Kidney (tissue), 14 donors: ENCODE data around the gene PEAK1. TPM values are rescaled to one million over a fixed set of nuclear protein-coding genes. Genes with fewer than 3 reads are reported as not detected.
A peak's percentile ranks its signal among the peaks of the same experiment; 100 is the strongest.

Experiments used
- DNase-seq, 5 donors: peaks; one replicate each; pipeline ENCODE4 v3.0.0-alpha.2; 2013 to 2020
- FAIRE-seq: peaks from 2 replicates; lab custom pipeline; 2012; peaks lifted over from hg19 to GRCh38; lab: Jason Lieb, UNC
- H3K27ac ChIP-seq, 2 donors: one replicate each; pipeline ENCODE4 v1.7.0; 2013; ENCODE audit warnings: low read depth in 2 of 2, low read length in 2 of 2, inconsistent platforms in 1 of 2
- H3K27me3 ChIP-seq: one replicate; pipeline ENCODE4 v1.7.1; 2013; ENCODE audit warnings: low read length, inconsistent platforms; ENCODE audit not compliant: control insufficient read depth, insufficient read depth
- H3K36me3 ChIP-seq, 3 donors: one replicate each; pipeline versions ENCODE4 v1.7.0 to v1.7.1; 2013; ENCODE audit warnings: low read length in 3 of 3, control low read depth in 1 of 3, inconsistent platforms in 1 of 3; ENCODE audit not compliant: insufficient read depth in 3 of 3, control insufficient read depth in 2 of 3
- H3K4me1 ChIP-seq, 3 donors: one replicate each; pipeline versions ENCODE4 v1.7.0 to v1.7.1; 2013; ENCODE audit warnings: low read length in 3 of 3, inconsistent platforms in 1 of 3, low read depth in 1 of 3; ENCODE audit not compliant: control insufficient read depth in 2 of 3, insufficient read depth in 2 of 3
- H3K4me3 ChIP-seq, 3 donors: one replicate each; pipeline versions ENCODE4 v1.7.0 to v1.8.1; 2013; ENCODE audit warnings: low read length in 3 of 3, control low read depth in 1 of 3, inconsistent platforms in 1 of 3
- H3K9ac ChIP-seq, 3 donors: one replicate each; pipeline versions ENCODE4 v1.7.0 to v1.7.1; 2013; ENCODE audit warnings: low read length in 3 of 3, control low read depth in 1 of 3, inconsistent platforms in 1 of 3
- H3K9me3 ChIP-seq, 3 donors: one replicate each; pipeline versions ENCODE4 v1.7.0 to v1.7.1; 2013; ENCODE audit warnings: low read length in 3 of 3, control low read depth in 1 of 3, inconsistent platforms in 1 of 3; ENCODE audit not compliant: control insufficient read depth in 2 of 3, insufficient read depth in 1 of 3
- CTCF ChIP-seq: IDR thresholded peaks from 3 replicates; pipeline ENCODE4 v1.5.1; 2012; ENCODE audit warnings: mild to moderate bottlenecking, moderate library complexity, borderline replicate concordance; ENCODE audit not compliant: insufficient read depth; ENCODE audit errors: extremely low read depth
- intact Hi-C: fragments of 100-400 bp; cut with DNase I; formaldehyde crosslinking; loops from one replicate; pipeline ENCODE4 v1.11.1; 2022
- polyA plus RNA-seq: library from polyadenylated mRNA; stranded (reverse); fragments of 350-450 nt; fragmentation: Illumina TruSeq; extraction: RNeasy Lipid Tissue Mini Kit (QIAGEN cat#74804); gene quantifications from one replicate; pipeline ENCODE4 v1.2.3, GENCODE V29; 2014; ENCODE audit warnings: low read depth, low replicate concordance; ENCODE audit not compliant: insufficient read depth
- total RNA-seq: library from RNA; stranded (reverse); fragmentation: NEBNext Ultra II Directional; extraction: Animal tissue kit (Norgen Biotek cat#: 25700); gene quantifications from one replicate; pipeline ENCODE4 v1.2.1, GENCODE V29; 2021
- donor health status: control.
- donor health status: control.
- donor health status: control.
- donor health status: control.
- donor health status: control.
- donor health status: DM: yes; HTN: yes; CAD: no.
- donor health status: Normal renal cell carcinoma (clear cell type).

Gene PEAK1
- total and polyA plus RNA-seq, 2 donors from 2014 or later = 2.9 to 50.3 TPM

GRCh38 chr15:77069521-77070121, 350.3 kb downstream of the PEAK1 start:
- peaks cover 0 to 18% (median 16%) of the 10 kb centered on the region in 3 donors for H3K4me1 ChIP-seq
- intact Hi-C loops = no loop called here
- peak overlapping the region; percentile 43 to 74 (median 74) for H3K9ac ChIP-seq
- H3K27me3 ChIP-seq = no peaks in the 10 kb centered on the region
- peak overlapping the region; percentile 71 to 79 (median 76) for H3K4me3 ChIP-seq
- no peaks in the 10 kb centered on the region for H3K9me3 ChIP-seq
- TF ChIP-seq CTCF = no peak
- peak overlapping the region in 1 of 2 donors; percentile 88 for H3K27ac ChIP-seq
- FAIRE-seq (no peak), DNase-seq (peak in 4 of 5 donors; percentile 45 to 72 (median 66))
- H3K36me3 ChIP-seq = no peaks in the 10 kb centered on the region

GRCh38 chr15:77068633-77069032, 351.3 kb downstream of the PEAK1 start:
- H3K27me3 ChIP-seq = no peaks in the 10 kb centered on the region
- intact Hi-C loops = no loop called here
- H3K36me3 ChIP-seq = no peaks in the 10 kb centered on the region
- no peak overlapping the region for H3K9ac ChIP-seq
- H3K9me3 ChIP-seq = no peaks in the 10 kb centered on the region
- DNase-seq = no peak
- peaks cover 0 to 24% (median 19%) of the 10 kb centered on the region in 3 donors for H3K4me1 ChIP-seq
- TF ChIP-seq CTCF = no peak
- H3K27ac ChIP-seq = no peak overlapping the region
- no peak overlapping the region for H3K4me3 ChIP-seq
- FAIRE-seq = no peak

- Histone ChIP-seq H3K4me1 (peaks cover 0 to 24% (median 19%) of the 10 kb centered on the region in 3 donors), H3K27ac (peak overlapping the region in 1 of 2 donors; percentile 19), H3K36me3 (no peaks in the 10 kb centered on the region), H3K27me3 (no peaks in the 10 kb centered on the region), H3K9me3 (no peaks in the 10 kb centered on the region), H3K4me3 (no peak overlapping the region), H3K9ac (no peak overlapping the region)
- no peak for FAIRE-seq
- intact Hi-C loops = no loop called here
- no peak for DNase-seq
- TF ChIP-seq CTCF = no peak
Measured at GRCh38 chr15:77067691-77068367, 352.1 kb downstream of the PEAK1 start.
